Progenitor cell of endocrine pancreas (in vitro differentiated cells): Measurements from ENCODE around the gene APOBEC3H. TPM values are rescaled to one million over a fixed set of nuclear protein-coding genes. Genes with fewer than 3 reads are reported as not detected.
A peak's percentile ranks its signal among the peaks of the same experiment; 100 is the strongest.
"Not testable (repeated sequence)": the region's sequence is repeated elsewhere in the genome, so short reads cannot be mapped to it uniquely, and the experiment has no call there.

Source experiments
- DNase-seq: peaks from one replicate; pipeline ENCODE4 v3.0.0; 2021; ENCODE audit warnings: low spot score; ENCODE audit not compliant: unreplicated experiment
- H3K27ac Mint-ChIP-seq: 2 replicates; pipeline ENCODE4 v1.8.0; 2021; ENCODE audit warnings: mild to moderate bottlenecking, moderate library complexity, mixed read lengths
- H3K27me3 Mint-ChIP-seq: 2 replicates; pipeline ENCODE4 v1.8.0; 2021; ENCODE audit warnings: mixed read lengths
- H3K36me3 Mint-ChIP-seq: 2 replicates; pipeline ENCODE4 v1.8.0; 2022; ENCODE audit warnings: mixed read lengths; ENCODE audit not compliant: insufficient read depth
- H3K4me1 Mint-ChIP-seq: 2 replicates; pipeline ENCODE4 v1.8.0; 2021; ENCODE audit warnings: low read depth, mixed read lengths
- H3K4me3 Mint-ChIP-seq: 2 replicates; pipeline ENCODE4 v1.8.0; 2021; ENCODE audit warnings: low read depth, mild to moderate bottlenecking, moderate library complexity, mixed read lengths
- H3K9me3 Mint-ChIP-seq: 2 replicates; pipeline ENCODE4 v1.8.0; 2021; ENCODE audit warnings: low read depth, mixed read lengths
- CTCF ChIP-seq: fragments of 200-600 bp; sonication (generic); IDR thresholded peaks from one replicate; pipeline ENCODE4 v1.5.0; 2021; ENCODE audit warnings: antibody characterized with exemption, mild to moderate bottlenecking; ENCODE audit not compliant: unreplicated experiment
- long read RNA-seq: library from polyadenylated mRNA; unstranded; transcript quantifications from one replicate; pipeline ENCODE4 v2.0.0, GENCODE V29; 2020
- total RNA-seq: library from RNA; stranded (reverse); gene quantifications from 2 replicates; pipeline ENCODE4 v1.2.1, GENCODE V29; 2021

The APOBEC3H gene
- not detected in 2 replicates for total RNA-seq
- long read RNA-seq: 0 reads

- H3K9me3 Mint-ChIP-seq: no peaks in the 10 kb centered on the region
- no peak within 1 kb of the TSS for H3K4me3 Mint-ChIP-seq
- no peaks in the 10 kb centered on the region for H3K36me3 Mint-ChIP-seq
- H3K27ac Mint-ChIP-seq: peak within 1 kb of the TSS; percentile 71
- no peak for DNase-seq
- peaks cover 2% of the 10 kb centered on the region for H3K4me1 Mint-ChIP-seq
- H3K27me3 Mint-ChIP-seq: peaks cover 6% of the 10 kb centered on the region
- TF ChIP-seq CTCF: no peak
Observed at GRCh38 chr22:39097098-39098020, at the start of gene APOBEC3H. Gene APOBEC3H (plus strand): TSS chr22:39097244. CDS start chr22:39100279, 3,035 bp downstream.

- H3K4me3 Mint-ChIP-seq, H3K9me3 Mint-ChIP-seq, H3K27me3 Mint-ChIP-seq, H3K4me1 Mint-ChIP-seq, H3K36me3 Mint-ChIP-seq, DNase-seq: not testable (repeated sequence)
- peak overlapping the region; percentile 71 for H3K27ac Mint-ChIP-seq
Observed at GRCh38 chr22:39049486-39049885, 47.6 kb upstream of the APOBEC3H start.

- not testable (repeated sequence) for H3K36me3 Mint-ChIP-seq, H3K27me3 Mint-ChIP-seq, H3K4me3 Mint-ChIP-seq, H3K9me3 Mint-ChIP-seq, H3K4me1 Mint-ChIP-seq, DNase-seq, H3K27ac Mint-ChIP-seq
Observed at GRCh38 chr22:39051844-39052495, 45.1 kb upstream of the APOBEC3H start.

- Mint-ChIP-seq H3K27me3 (no peaks in the 10 kb centered on the region), H3K4me1 (no peaks in the 10 kb centered on the region), H3K27ac (no peak overlapping the region), H3K9me3 (no peaks in the 10 kb centered on the region), H3K4me3 (no peak overlapping the region), H3K36me3 (no peaks in the 10 kb centered on the region)
- no peak for TF ChIP-seq CTCF
- DNase-seq: no peak
Observed at GRCh38 chr22:39055658-39056057, 41.4 kb upstream of the APOBEC3H start.

GRCh38 chr22:39061290-39061689 lies 35.8 kb upstream of the APOBEC3H start:
- H3K4me3 Mint-ChIP-seq, H3K27ac Mint-ChIP-seq, DNase-seq, H3K4me1 Mint-ChIP-seq, H3K27me3 Mint-ChIP-seq, H3K36me3 Mint-ChIP-seq, H3K9me3 Mint-ChIP-seq: not testable (repeated sequence)

GRCh38 chr22:39061951-39062350 lies 35.1 kb upstream of the APOBEC3H start:
- H3K9me3 Mint-ChIP-seq, H3K27me3 Mint-ChIP-seq, H3K4me1 Mint-ChIP-seq, H3K4me3 Mint-ChIP-seq, DNase-seq, H3K36me3 Mint-ChIP-seq, H3K27ac Mint-ChIP-seq: not testable (repeated sequence)

- DNase-seq, H3K36me3 Mint-ChIP-seq, H3K4me1 Mint-ChIP-seq, H3K4me3 Mint-ChIP-seq, H3K27ac Mint-ChIP-seq, H3K27me3 Mint-ChIP-seq, H3K9me3 Mint-ChIP-seq: not testable (repeated sequence)
Observed at GRCh38 chr22:39063904-39064303, 33.1 kb upstream of the APOBEC3H start.

GRCh38 chr22:39066442-39067276 lies 30.4 kb upstream of the APOBEC3H start:
- not testable (repeated sequence) for H3K4me3 Mint-ChIP-seq, DNase-seq, H3K27me3 Mint-ChIP-seq, H3K4me1 Mint-ChIP-seq, H3K36me3 Mint-ChIP-seq, H3K9me3 Mint-ChIP-seq, H3K27ac Mint-ChIP-seq
